ENCODE measurements around the gene ARID2.

ARID2 gene

GRCh38 chr12:45757172-45757571 lies 27.7 kb downstream of the ARID2 start:
- no peak for DNase-seq (ENCODE audit: insufficient read length, low spot score)
- peak; percentile 52 for FAIRE-seq

- no peak for FAIRE-seq
- DNase-seq (ENCODE audit: insufficient read length, low spot score), result no peak
Observed at GRCh38 chr12:45760333-45760732, 30.8 kb downstream of the ARID2 start.

GRCh38 chr12:45762185-45763110 lies 32.9 kb downstream of the ARID2 start:
- DNase-seq (ENCODE audit: insufficient read length, low spot score), result peak; percentile 38
- no peak for FAIRE-seq

- DNase-seq (ENCODE audit: insufficient read length, low spot score) (no peak), FAIRE-seq (no peak)
Observed at GRCh38 chr12:45763381-45763780, 33.9 kb downstream of the ARID2 start.

- DNase-seq (ENCODE audit: insufficient read length, low spot score), result no peak
Observed at GRCh38 chr12:45768194-45768593, 38.7 kb downstream of the ARID2 start.

GRCh38 chr12:45773747-45774146 lies 44.2 kb downstream of the ARID2 start:
- no peak for FAIRE-seq
- DNase-seq (ENCODE audit: insufficient read length, low spot score), result no peak

More at GRCh38 chr12:45768194-45768593, 38.7 kb downstream of the ARID2 start:
- FAIRE-seq, result no peak

GRCh38 chr12:45774508-45775162 lies 45.1 kb downstream of the ARID2 start:
- FAIRE-seq (no peak), DNase-seq (ENCODE audit: insufficient read length, low spot score) (no peak)

- no peak for DNase-seq (ENCODE audit: insufficient read length, low spot score)
- FAIRE-seq, result no peak
Observed at GRCh38 chr12:45775465-45775864, 46.0 kb downstream of the ARID2 start.

- FAIRE-seq, result no peak
- DNase-seq (ENCODE audit: insufficient read length, low spot score), result no peak
Observed at GRCh38 chr12:45775964-45776363, 46.5 kb downstream of the ARID2 start.

- no peak for FAIRE-seq
Observed at GRCh38 chr12:45779936-45780335, 50.4 kb downstream of the ARID2 start.

GRCh38 chr12:45781080-45781479 lies 51.6 kb downstream of the ARID2 start:
- no peak for DNase-seq (ENCODE audit: insufficient read length, low spot score)
- FAIRE-seq, result no peak

More at GRCh38 chr12:45779936-45780335, 50.4 kb downstream of the ARID2 start:
- no peak for DNase-seq (ENCODE audit: insufficient read length, low spot score)

- FAIRE-seq (no peak), DNase-seq (ENCODE audit: insufficient read length, low spot score) (no peak)
Observed at GRCh38 chr12:45785315-45785714, 55.8 kb downstream of the ARID2 start.

- FAIRE-seq (no peak), DNase-seq (ENCODE audit: insufficient read length, low spot score) (no peak)
Observed at GRCh38 chr12:45789025-45789424, 59.5 kb downstream of the ARID2 start.

- FAIRE-seq (no peak), DNase-seq (ENCODE audit: insufficient read length, low spot score) (no peak)
Observed at GRCh38 chr12:45794422-45794821, 64.9 kb downstream of the ARID2 start.

- no peak for FAIRE-seq
- DNase-seq (ENCODE audit: insufficient read length, low spot score), result no peak
Observed at GRCh38 chr12:45801625-45802024, 72.1 kb downstream of the ARID2 start.

GRCh38 chr12:45803111-45803510 lies 73.6 kb downstream of the ARID2 start:
- no peak for FAIRE-seq

GRCh38 chr12:45816652-45817051 lies 87.1 kb downstream of the ARID2 start:
- FAIRE-seq, result no peak

More at GRCh38 chr12:45803111-45803510, 73.6 kb downstream of the ARID2 start:
- DNase-seq (ENCODE audit: insufficient read length, low spot score), result no peak

GRCh38 chr12:45827974-45828373 lies 98.5 kb downstream of the ARID2 start:
- DNase-seq (ENCODE audit: insufficient read length, low spot score), result no peak
- no peak for FAIRE-seq

More at GRCh38 chr12:45816652-45817051, 87.1 kb downstream of the ARID2 start:
- no peak for DNase-seq (ENCODE audit: insufficient read length, low spot score)

- FAIRE-seq, result no peak
Observed at GRCh38 chr12:45828402-45828801, 98.9 kb downstream of the ARID2 start.

GRCh38 chr12:45831590-45831989 lies 102.1 kb downstream of the ARID2 start:
- DNase-seq (ENCODE audit: insufficient read length, low spot score), result no peak
- no peak for FAIRE-seq

More at GRCh38 chr12:45828402-45828801, 98.9 kb downstream of the ARID2 start:
- no peak for DNase-seq (ENCODE audit: insufficient read length, low spot score)

- FAIRE-seq, result no peak
- no peak for DNase-seq (ENCODE audit: insufficient read length, low spot score)
Observed at GRCh38 chr12:45833401-45833800, 103.9 kb downstream of the ARID2 start.

GRCh38 chr12:45834809-45835208 lies 105.3 kb downstream of the ARID2 start:
- no peak for FAIRE-seq
- DNase-seq (ENCODE audit: insufficient read length, low spot score), result no peak
